K562 (cell line): ENCODE measurements around the gene PCYT1A.

Source experiments
- CBX3 ChIP-seq, 2 experiments: IDR thresholded peaks; 1 replicate in 1 of 2; 2 replicates in 1 of 2; pipeline ENCODE4 v1.6.1; 2012; ENCODE audit warnings: inconsistent platforms in 2 of 2, low read length in 2 of 2, borderline replicate concordance in 1 of 2, control low read depth in 1 of 2
- EZH2 ChIP-seq: IDR thresholded peaks from 2 replicates; pipeline ENCODE4 v1.6.1; 2012; ENCODE audit warnings: low read depth, mild to moderate bottlenecking, inconsistent platforms, low read length, borderline replicate concordance
- IRF2 ChIP-seq: sonication (generic); formaldehyde crosslinking; IDR thresholded peaks from 2 replicates; pipeline ENCODE4 v1.8.1; 2022; ENCODE audit warnings: mild to moderate bottlenecking, missing genetic modification reagents
- PCBP1 ChIP-seq: fragments of 200-400 bp; formaldehyde crosslinking; IDR thresholded peaks from 2 replicates; pipeline ENCODE4 v1.6.1; 2018; ENCODE audit warnings: mild to moderate bottlenecking, low read depth, low read length; ENCODE audit not compliant: poor library complexity, severe bottlenecking
- POLR2A ChIP-seq: fragments of 450-650 bp; conservative IDR thresholded peaks from 2 replicates; pipeline ENCODE4 v1.6.1; 2016
- TCF3 ChIP-seq: sonication (generic); formaldehyde crosslinking; IDR thresholded peaks from 2 replicates; pipeline ENCODE4 v1.4.0; 2020; ENCODE audit warnings: mild to moderate bottlenecking, missing genetic modification reagents
- VEZF1 ChIP-seq: fragments of 200-800 bp; sonication (Bioruptor generic); IDR thresholded peaks from 2 replicates; pipeline ENCODE4 v1.6.1; 2017; ENCODE audit warnings: missing genetic modification characterization, missing compliant biosample characterization
- TF ChIP-seq, protein P1 (sequence below): sonication (generic); formaldehyde crosslinking; IDR thresholded peaks from 2 replicates; pipeline ENCODE4 v1.9.0; 2022; ENCODE audit warnings: mild to moderate bottlenecking, missing genetic modification reagents
- TF ChIP-seq, protein P2 (sequence below), 3 experiments: IDR thresholded peaks in 2 of 3; conservative IDR thresholded peaks in 1 of 3; 2 replicates each; pipeline ENCODE4 v1.5.1; 2011 to 2012; ENCODE audit warnings: low read length in 3 of 3, mild to moderate bottlenecking in 3 of 3, control low read depth in 2 of 3, improper control_type of control experiment in 1 of 3, inconsistent platforms in 1 of 3, low read depth in 1 of 3, mixed read lengths in 1 of 3, moderate library complexity in 1 of 3; ENCODE audit not compliant: insufficient read depth in 2 of 3

- TF ChIP-seq EZH2 (no peak), PCBP1 (no peak), CBX3 (IDR thresholded peaks at IDR 0.05; ENCODE audit: borderline replicate concordance in 1 of 2, low read length in 2 of 2) (no peak), IRF2 (no peak), VEZF1 (CRISPR knock-in tag) (no peak), POLR2A (no peak), TCF3 (CRISPR knock-in tag) (no peak)
- TF ChIP-seq, protein P1, sequence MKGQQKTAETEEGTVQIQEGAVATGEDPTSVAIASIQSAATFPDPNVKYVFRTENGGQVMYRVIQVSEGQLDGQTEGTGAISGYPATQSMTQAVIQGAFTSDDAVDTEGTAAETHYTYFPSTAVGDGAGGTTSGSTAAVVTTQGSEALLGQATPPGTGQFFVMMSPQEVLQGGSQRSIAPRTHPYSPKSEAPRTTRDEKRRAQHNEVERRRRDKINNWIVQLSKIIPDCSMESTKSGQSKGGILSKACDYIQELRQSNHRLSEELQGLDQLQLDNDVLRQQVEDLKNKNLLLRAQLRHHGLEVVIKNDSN (CRISPR knock-in tag): no peak
- TF ChIP-seq, protein P2, sequence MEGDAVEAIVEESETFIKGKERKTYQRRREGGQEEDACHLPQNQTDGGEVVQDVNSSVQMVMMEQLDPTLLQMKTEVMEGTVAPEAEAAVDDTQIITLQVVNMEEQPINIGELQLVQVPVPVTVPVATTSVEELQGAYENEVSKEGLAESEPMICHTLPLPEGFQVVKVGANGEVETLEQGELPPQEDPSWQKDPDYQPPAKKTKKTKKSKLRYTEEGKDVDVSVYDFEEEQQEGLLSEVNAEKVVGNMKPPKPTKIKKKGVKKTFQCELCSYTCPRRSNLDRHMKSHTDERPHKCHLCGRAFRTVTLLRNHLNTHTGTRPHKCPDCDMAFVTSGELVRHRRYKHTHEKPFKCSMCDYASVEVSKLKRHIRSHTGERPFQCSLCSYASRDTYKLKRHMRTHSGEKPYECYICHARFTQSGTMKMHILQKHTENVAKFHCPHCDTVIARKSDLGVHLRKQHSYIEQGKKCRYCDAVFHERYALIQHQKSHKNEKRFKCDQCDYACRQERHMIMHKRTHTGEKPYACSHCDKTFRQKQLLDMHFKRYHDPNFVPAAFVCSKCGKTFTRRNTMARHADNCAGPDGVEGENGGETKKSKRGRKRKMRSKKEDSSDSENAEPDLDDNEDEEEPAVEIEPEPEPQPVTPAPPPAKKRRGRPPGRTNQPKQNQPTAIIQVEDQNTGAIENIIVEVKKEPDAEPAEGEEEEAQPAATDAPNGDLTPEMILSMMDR (IDR thresholded peaks at IDR 0.05 in 2 of 3, conservative IDR thresholded peaks at IDR 0.05 in 1 of 3; ENCODE audit: insufficient read depth in 2 of 3, low read depth in 1 of 3, low read length in 3 of 3): no peak
Observed at GRCh38 chr3:196273655-196274054, 13.9 kb downstream of the PCYT1A start.
